ENCODE results near the gene FBXL16. TPM values are rescaled to one million over a fixed set of nuclear protein-coding genes. Genes with fewer than 3 reads are reported as not detected.

The FBXL16 gene
- total RNA-seq, 4 donors from 2014 or later, result 0.42 to 1.2 (median 0.51) TPM

- whole genome bisulfite sequencing, result 88% methylated on average over 17 of the region's 19 CpGs
- Histone ChIP-seq H3K36me3 (peaks cover 12 to 39% (median 27%) of the 10 kb centered on the region in 4 donors), H3K27ac (replicated peaks in 1 of 4) (no peak overlapping the region), H3K4me3 (no peak overlapping the region), H3K27me3 (peaks cover 0 to 4% (median 0%) of the 10 kb centered on the region in 4 donors), H3K4me1 (peaks cover 46 to 81% (median 60%) of the 10 kb centered on the region in 4 donors), H3K9me3 (no peaks in the 10 kb centered on the region)
- TF ChIP-seq EP300 (IDR thresholded peaks at IDR 0.05), result no peak
- no peak for TF ChIP-seq POLR2A (IDR thresholded peaks at IDR 0.05; ENCODE audit: low read depth)
- no peak for TF ChIP-seq POLR2AphosphoS5 (IDR thresholded peaks at IDR 0.05)
- TF ChIP-seq CTCF (IDR thresholded peaks at IDR 0.05), result no peak
- intact Hi-C loops (cut with DNase I), result no loop called here
- DNase-seq (ENCODE audit: extremely low spot score), result no peak
Measured at GRCh38 chr16:687499-687898, 18.1 kb downstream of the FBXL16 start.

- intact Hi-C loops (cut with DNase I), result no loop called here
- TF ChIP-seq EP300 (IDR thresholded peaks at IDR 0.05) (no peak), CTCF (IDR thresholded peaks at IDR 0.05) (no peak), POLR2A (IDR thresholded peaks at IDR 0.05; ENCODE audit: low read depth) (no peak), POLR2AphosphoS5 (IDR thresholded peaks at IDR 0.05) (no peak)
- Histone ChIP-seq H3K27ac (replicated peaks in 1 of 4) (no peak overlapping the region), H3K27me3 (no peaks in the 10 kb centered on the region), H3K4me1 (peaks cover 54 to 89% (median 69%) of the 10 kb centered on the region in 4 donors), H3K36me3 (peaks cover 20 to 47% (median 35%) of the 10 kb centered on the region in 4 donors), H3K4me3 (no peak overlapping the region), H3K9me3 (no peaks in the 10 kb centered on the region)
- WGBS, result 95% methylated on average over 25 of the region's 51 CpGs
- no peak for DNase-seq (ENCODE audit: extremely low spot score)
Measured at GRCh38 chr16:686459-687260, 18.9 kb downstream of the FBXL16 start.

- no peak overlapping the region for H3K4me3 ChIP-seq
- intact Hi-C loops (cut with DNase I), result no loop called here
- H3K27me3 ChIP-seq, result no peaks in the 10 kb centered on the region
Measured at GRCh38 chr16:685967-686366, 19.6 kb downstream of the FBXL16 start.

GRCh38 chr16:684961-685696 is 20.5 kb downstream of the FBXL16 start:
- Histone ChIP-seq H3K9me3 (no peaks in the 10 kb centered on the region), H3K27me3 (no peaks in the 10 kb centered on the region), H3K36me3 (peaks cover 21 to 52% (median 40%) of the 10 kb centered on the region in 4 donors), H3K4me3 (peak overlapping the region; percentile 72 to 80 (median 79)), H3K4me1 (peaks cover 64 to 94% (median 72%) of the 10 kb centered on the region in 4 donors), H3K27ac (replicated peaks in 1 of 4) (peak overlapping the region; percentile 73 to 87 (median 80))
- TF ChIP-seq EP300 (IDR thresholded peaks at IDR 0.05) (no peak), POLR2AphosphoS5 (IDR thresholded peaks at IDR 0.05) (no peak), POLR2A (IDR thresholded peaks at IDR 0.05; ENCODE audit: low read depth) (no peak), CTCF (IDR thresholded peaks at IDR 0.05) (no peak)
- 94% methylated on average over 53 of the region's 61 CpGs for WGBS
- intact Hi-C loops (cut with DNase I), result no loop called here
- no peak for DNase-seq (ENCODE audit: extremely low spot score)

More at GRCh38 chr16:685967-686366, 19.6 kb downstream of the FBXL16 start:
- Histone ChIP-seq H3K9me3 (no peaks in the 10 kb centered on the region), H3K4me1 (peaks cover 61 to 96% (median 76%) of the 10 kb centered on the region in 4 donors), H3K27ac (replicated peaks in 1 of 4) (no peak overlapping the region), H3K36me3 (peaks cover 21 to 52% (median 40%) of the 10 kb centered on the region in 4 donors)
- DNase-seq (ENCODE audit: extremely low spot score), result no peak
- WGBS, result 67% methylated on average over 10 of the region's 10 CpGs
- TF ChIP-seq EP300 (IDR thresholded peaks at IDR 0.05), result no peak
- peak in 2 of 3 experiments; percentile 12 to 30 for TF ChIP-seq CTCF (IDR thresholded peaks at IDR 0.05)
- TF ChIP-seq POLR2A (IDR thresholded peaks at IDR 0.05; ENCODE audit: low read depth), result no peak
- no peak for TF ChIP-seq POLR2AphosphoS5 (IDR thresholded peaks at IDR 0.05)
